ENCODE data around the gene SPATA9. TPM values are rescaled to one million over a fixed set of nuclear protein-coding genes. Genes with fewer than 3 reads are reported as not detected.

SPATA9 gene
- total RNA-seq, 2 experiments from 2014 or later, result not detected

DNA sequence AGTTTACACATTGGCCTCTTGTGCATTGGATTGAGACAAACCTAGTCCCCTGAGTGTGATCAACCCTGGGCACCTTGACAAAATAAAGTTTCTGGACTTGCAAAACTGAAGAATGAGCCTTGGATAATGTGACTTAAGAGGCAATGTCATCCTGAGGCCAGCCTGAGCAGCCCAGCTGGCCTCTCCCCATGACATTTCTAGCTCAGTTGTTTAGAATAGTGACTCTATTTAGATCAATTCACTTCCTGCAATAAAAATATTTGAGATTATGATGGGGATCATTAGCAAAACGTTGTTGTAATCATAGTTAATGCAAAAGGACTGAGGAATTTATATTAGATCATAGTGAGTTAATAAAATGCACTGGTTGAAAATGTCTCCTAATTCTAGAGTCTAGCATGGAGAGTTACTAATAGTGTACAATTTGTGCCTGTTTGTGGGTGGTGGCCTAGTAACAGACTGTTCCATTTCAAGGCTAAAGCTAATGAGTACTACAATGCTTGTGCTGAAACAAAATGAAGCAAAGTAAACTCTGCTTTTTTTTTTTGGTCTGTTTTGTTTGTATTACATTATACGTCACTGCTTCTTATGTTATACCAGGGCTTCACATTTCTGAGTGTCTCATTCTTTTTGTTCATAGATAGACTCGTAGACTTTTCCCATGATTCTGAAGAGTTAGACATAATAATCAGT lies 37.4 kb upstream of the SPATA9 start:
- Histone ChIP-seq H3K79me2 (ENCODE audit: insufficient read depth, low read depth, low read length) (no peaks in the 10 kb centered on the region), H3K9me2 (ENCODE audit: insufficient read depth, low read length) (no peaks in the 10 kb centered on the region), H3K4me2 (ENCODE audit: low read length) (no peak overlapping the region), H4K20me1 (ENCODE audit: insufficient read depth, low read length) (no peaks in the 10 kb centered on the region), H3K4me1 (ENCODE audit: insufficient read depth, low read length, poor library complexity, severe bottlenecking) (peaks cover 12% of the 10 kb centered on the region), H2AFZ (ENCODE audit: low read length) (no peak overlapping the region), H3K9me3 (ENCODE audit: low read length) (no peaks in the 10 kb centered on the region), H3K4me3 (ENCODE audit: low read depth, low read length, poor library complexity, severe bottlenecking) (no peak overlapping the region), H3K36me3 (ENCODE audit: insufficient read depth, low read length) (no peaks in the 10 kb centered on the region), H3K27ac (ENCODE audit: low read depth, low read length, poor library complexity, severe bottlenecking) (no peak overlapping the region)
- DNase-seq (ENCODE audit: low spot score), result no peak
- BruUV-seq (replicated peaks), result no TSS peak
- CTCF ChIA-PET (ENCODE audit: unreplicated experiment), result no interaction called here
- TF ChIP-seq EZH2phosphoT487 (IDR thresholded peaks at IDR 0.05; ENCODE audit: borderline replicate concordance, low read depth, low read length), result no peak
- intact Hi-C loops (cut with micrococcal nuclease; ENCODE audit: unreplicated experiment), result no loop called here
- POLR2A ChIA-PET, result interaction anchor here (0.7 kb wide), 1 partner anchor 22 kb away, joined by 3 read pairs; no protein-coding TSS in a partner anchor

DNA sequence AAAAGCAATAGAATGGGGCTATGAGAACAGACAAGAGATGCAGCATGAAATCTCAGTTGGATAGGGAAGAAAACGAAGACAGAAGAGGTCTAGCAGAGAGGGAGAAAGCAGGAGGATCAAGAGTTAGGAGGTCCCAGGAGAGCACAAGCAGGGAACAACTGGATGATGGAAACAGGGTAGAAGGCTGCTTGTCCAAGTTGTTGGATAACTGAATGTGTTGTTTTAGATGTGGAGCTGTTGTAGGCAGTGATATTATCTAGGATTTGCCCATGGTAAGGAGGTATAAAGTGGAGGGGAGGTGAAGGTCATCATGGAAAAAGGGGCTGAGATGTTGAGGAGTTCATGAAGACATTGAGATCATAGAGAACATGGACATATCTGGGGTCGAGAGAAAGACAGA lies 35.9 kb upstream of the SPATA9 start:
- H3K79me2 ChIP-seq (ENCODE audit: insufficient read depth, low read depth, low read length), result no peaks in the 10 kb centered on the region
- H3K9me3 ChIP-seq (ENCODE audit: low read length), result no peaks in the 10 kb centered on the region
- TF ChIP-seq EZH2phosphoT487 (IDR thresholded peaks at IDR 0.05; ENCODE audit: borderline replicate concordance, low read depth, low read length), result no peak
- TF ChIP-seq, protein P1, sequence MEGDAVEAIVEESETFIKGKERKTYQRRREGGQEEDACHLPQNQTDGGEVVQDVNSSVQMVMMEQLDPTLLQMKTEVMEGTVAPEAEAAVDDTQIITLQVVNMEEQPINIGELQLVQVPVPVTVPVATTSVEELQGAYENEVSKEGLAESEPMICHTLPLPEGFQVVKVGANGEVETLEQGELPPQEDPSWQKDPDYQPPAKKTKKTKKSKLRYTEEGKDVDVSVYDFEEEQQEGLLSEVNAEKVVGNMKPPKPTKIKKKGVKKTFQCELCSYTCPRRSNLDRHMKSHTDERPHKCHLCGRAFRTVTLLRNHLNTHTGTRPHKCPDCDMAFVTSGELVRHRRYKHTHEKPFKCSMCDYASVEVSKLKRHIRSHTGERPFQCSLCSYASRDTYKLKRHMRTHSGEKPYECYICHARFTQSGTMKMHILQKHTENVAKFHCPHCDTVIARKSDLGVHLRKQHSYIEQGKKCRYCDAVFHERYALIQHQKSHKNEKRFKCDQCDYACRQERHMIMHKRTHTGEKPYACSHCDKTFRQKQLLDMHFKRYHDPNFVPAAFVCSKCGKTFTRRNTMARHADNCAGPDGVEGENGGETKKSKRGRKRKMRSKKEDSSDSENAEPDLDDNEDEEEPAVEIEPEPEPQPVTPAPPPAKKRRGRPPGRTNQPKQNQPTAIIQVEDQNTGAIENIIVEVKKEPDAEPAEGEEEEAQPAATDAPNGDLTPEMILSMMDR (conservative IDR thresholded peaks at IDR 0.05; ENCODE audit: low read length), result no peak
- H3K9me2 ChIP-seq (ENCODE audit: insufficient read depth, low read length), result no peaks in the 10 kb centered on the region
- CTCF ChIA-PET (ENCODE audit: unreplicated experiment), result no interaction called here
- no TSS peak for BruUV-seq (replicated peaks)
- POLR2A ChIA-PET, result interaction anchor here (1.1 to 1.3 kb wide), 2 partner anchors 9 to 12 kb away, joined by 3 to 5 read pairs; partner anchors contain the start of gene RHOBTB3
- H3K4me3 ChIP-seq (ENCODE audit: low read depth, low read length, poor library complexity, severe bottlenecking), result no peak overlapping the region
- no peaks in the 10 kb centered on the region for H4K20me1 ChIP-seq (ENCODE audit: insufficient read depth, low read length)
- H3K27ac ChIP-seq (ENCODE audit: low read depth, low read length, poor library complexity, severe bottlenecking), result no peak overlapping the region
- H2AFZ ChIP-seq (ENCODE audit: low read length), result no peak overlapping the region; the same call in 1 of the 2 replicates
- peaks cover 12% of the 10 kb centered on the region for H3K4me1 ChIP-seq (ENCODE audit: insufficient read depth, low read length, poor library complexity, severe bottlenecking)
- intact Hi-C loops (cut with micrococcal nuclease; ENCODE audit: unreplicated experiment), result no loop called here
- no peaks in the 10 kb centered on the region for H3K36me3 ChIP-seq (ENCODE audit: insufficient read depth, low read length)
- no peak for DNase-seq (ENCODE audit: low spot score)
- H3K4me2 ChIP-seq (ENCODE audit: low read length), result no peak overlapping the region

DNA sequence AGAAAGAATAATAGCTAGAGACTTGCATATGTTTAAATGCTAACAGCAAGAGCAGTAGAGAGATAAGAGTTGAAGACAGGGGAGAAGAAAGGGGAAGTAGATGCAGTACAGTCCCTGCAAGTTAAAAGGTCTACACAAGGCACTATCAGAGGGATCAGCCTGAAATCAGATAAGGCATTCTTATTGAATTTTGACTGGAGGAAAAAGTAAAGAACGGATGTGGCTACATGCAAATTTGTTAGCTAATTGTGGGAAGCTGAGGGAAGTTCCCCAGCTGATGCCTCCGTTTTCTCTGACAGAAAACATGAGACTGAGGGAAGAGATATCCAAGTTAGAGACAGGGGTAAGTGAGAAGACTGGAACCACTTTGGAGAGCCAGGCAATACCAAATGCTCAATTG lies 35.4 kb upstream of the SPATA9 start:
- Histone ChIP-seq H3K9me3 (ENCODE audit: low read length) (no peaks in the 10 kb centered on the region), H2AFZ (ENCODE audit: low read length) (no peak overlapping the region; the same call in 1 of the 2 replicates), H3K4me1 (ENCODE audit: insufficient read depth, low read length, poor library complexity, severe bottlenecking) (peaks cover 12% of the 10 kb centered on the region), H3K4me2 (ENCODE audit: low read length) (peak overlapping the region; percentile 40), H3K79me2 (ENCODE audit: insufficient read depth, low read depth, low read length) (no peaks in the 10 kb centered on the region), H3K9me2 (ENCODE audit: insufficient read depth, low read length) (no peaks in the 10 kb centered on the region), H3K27ac (ENCODE audit: low read depth, low read length, poor library complexity, severe bottlenecking) (no peak overlapping the region), H4K20me1 (ENCODE audit: insufficient read depth, low read length) (no peaks in the 10 kb centered on the region), H3K36me3 (ENCODE audit: insufficient read depth, low read length) (no peaks in the 10 kb centered on the region), H3K4me3 (ENCODE audit: low read depth, low read length, poor library complexity, severe bottlenecking) (no peak overlapping the region)
- no peak for TF ChIP-seq EZH2phosphoT487 (IDR thresholded peaks at IDR 0.05; ENCODE audit: borderline replicate concordance, low read depth, low read length)
- TF ChIP-seq, protein P1 (conservative IDR thresholded peaks at IDR 0.05; ENCODE audit: low read length), result no peak
- ChIA-PET CTCF (ENCODE audit: unreplicated experiment) (no interaction called here), POLR2A (interaction anchor here (0.7 to 1.3 kb wide), 4 partner anchors 9 to 523 kb away, joined by 3 to 5 read pairs (median 3); partner anchors contain the start of gene RHOBTB3)
- peak; percentile 40 for DNase-seq (ENCODE audit: low spot score)
- intact Hi-C loops (cut with micrococcal nuclease; ENCODE audit: unreplicated experiment), result no loop called here
- BruUV-seq (replicated peaks), result no TSS peak
